NCI-H345 treated with DMSO at 0.1 percent for 48 hours (cell line): ENCODE data around the gene HEXD.
"Not testable (repeated sequence)": the region's sequence is repeated elsewhere in the genome, so short reads cannot be mapped to it uniquely, and the experiment has no call there.

Experiments used
- DNase-seq: peaks from one replicate; lab custom pipeline; 2025; ENCODE audit not compliant: unreplicated experiment; lab: John Stamatoyannopoulos, UW

HEXD gene

GRCh38 chr17:82439829-82440365, 21.8 kb downstream of the HEXD start:
- no peak for DNase-seq

GRCh38 chr17:82440469-82440981, 22.4 kb downstream of the HEXD start:
- no peak for DNase-seq

- no peak for DNase-seq
These were observed 23.0 kb downstream of the HEXD start for GRCh38 chr17:82440991-82441627.

- DNase-seq: no peak
These were observed 23.7 kb downstream of the HEXD start for GRCh38 chr17:82441691-82442487.

- DNase-seq: no peak
These were observed 24.7 kb downstream of the HEXD start for GRCh38 chr17:82442643-82443464.

GRCh38 chr17:82443465-82444283, 25.5 kb downstream of the HEXD start:
- DNase-seq: no peak

GRCh38 chr17:82444284-82444893, 26.2 kb downstream of the HEXD start:
- DNase-seq: no peak

- no peak for DNase-seq
These were observed 26.9 kb downstream of the HEXD start for GRCh38 chr17:82444941-82445521.

- DNase-seq: no peak
These were observed 27.4 kb downstream of the HEXD start for GRCh38 chr17:82445542-82445941.

GRCh38 chr17:82446124-82446523, 28.0 kb downstream of the HEXD start:
- DNase-seq: no peak

- DNase-seq: no peak
These were observed 28.5 kb downstream of the HEXD start for GRCh38 chr17:82446649-82447048.

GRCh38 chr17:82447876-82448275, 29.7 kb downstream of the HEXD start:
- no peak for DNase-seq

GRCh38 chr17:82449131-82449882, 31.2 kb downstream of the HEXD start:
- DNase-seq: no peak

- DNase-seq: no peak
These were observed 31.8 kb downstream of the HEXD start for GRCh38 chr17:82449883-82450356.

GRCh38 chr17:82450357-82451106, 32.4 kb downstream of the HEXD start, which contains the start of gene CYBC1:
Gene CYBC1, minus strand, starts transcription at chr17:82450752. Its CDS starts 1,498 bp downstream, at chr17:82449254.
- DNase-seq: peak; percentile 89

- no peak for DNase-seq
These were observed 34.0 kb downstream of the HEXD start for GRCh38 chr17:82452162-82452561.

GRCh38 chr17:82453151-82453550, 35.0 kb downstream of the HEXD start:
- not testable (repeated sequence) for DNase-seq

- DNase-seq: not testable (repeated sequence)
These were observed 35.6 kb downstream of the HEXD start for GRCh38 chr17:82453706-82454105.
